T-cell (primary cell): ENCODE measurements around the gene CLEC4C. TPM values are rescaled to one million over a fixed set of nuclear protein-coding genes. Genes with fewer than 3 reads are reported as not detected.
"Not testable (repeated sequence)": the region's sequence is repeated elsewhere in the genome, so short reads cannot be mapped to it uniquely, and the experiment has no call there.

Experiments
- ATAC-seq, 4 experiments: fragments of 200-7000 bp in 3 of 4; fragments of 150-1000 bp in 1 of 4; cut with Tn5 transposase; replicated peaks in 1 of 4; 1 replicate in 3 of 4; 2 replicates in 1 of 4; pipeline ENCODE4 v1.10.0; 2021; ENCODE audit warnings: moderate library complexity in 3 of 4, mild to moderate bottlenecking in 2 of 4, moderate number of reproducible peaks in 1 of 4
- CTCF ChIA-PET, 2 donors: fragments of 300-600 bp; sonication (Branson Sonifier 250); formaldehyde crosslinking; loops; one replicate each; lab custom pipeline; 2022; ENCODE audit warnings: antibody characterized with exemption in 2 of 2; lab: Charles Lee
- POLR2A ChIA-PET, 2 donors: fragments of 300-600 bp; sonication (Branson Sonifier 250); formaldehyde crosslinking; loops; one replicate each; lab custom pipeline; 2022; ENCODE audit warnings: antibody characterized with exemption in 2 of 2; lab: Charles Lee
- DNase-seq, 35 experiments: peaks; one replicate each; pipeline versions ENCODE4 v3.0.0 to v3.0.0-alpha.2; 2013 to 2023
- H3K27ac ChIP-seq: one replicate; pipeline ENCODE4 v1.5.1; 2013; ENCODE audit warnings: low read length
- H3K27me3 ChIP-seq, 2 experiments: replicated peaks in 1 of 2; 1 replicate in 1 of 2; 2 replicates in 1 of 2; pipeline versions ENCODE4 v1.6.1 to v1.7.0; 2013; ENCODE audit warnings: low read length in 1 of 2, mixed read lengths in 1 of 2; ENCODE audit not compliant: control insufficient read depth in 2 of 2, insufficient read depth in 2 of 2; ENCODE audit errors: extremely low read depth in 1 of 2
- H3K36me3 ChIP-seq, 2 donors: 1 replicate in 1 of 2; 2 replicates in 1 of 2; pipeline versions ENCODE4 v1.6.1 to v1.7.0; 2013; ENCODE audit warnings: low read length in 1 of 2; ENCODE audit not compliant: control insufficient read depth in 2 of 2, insufficient read depth in 1 of 2; ENCODE audit errors: extremely low read depth in 1 of 2
- H3K4me1 ChIP-seq, 2 experiments: 1 replicate in 1 of 2; 2 replicates in 1 of 2; pipeline versions ENCODE4 v1.6.1 to v1.7.0; 2013; ENCODE audit warnings: low read length in 2 of 2, mixed read lengths in 1 of 2; ENCODE audit not compliant: insufficient read depth in 2 of 2, control insufficient read depth in 1 of 2; ENCODE audit errors: extremely low read depth in 1 of 2
- H3K4me3 ChIP-seq, 2 donors: 1 replicate in 1 of 2; 2 replicates in 1 of 2; pipeline versions ENCODE4 v1.5.1 to v1.7.0; 2013; ENCODE audit warnings: mild to moderate bottlenecking in 2 of 2, low read length in 1 of 2, moderate library complexity in 1 of 2; ENCODE audit not compliant: control insufficient read depth in 1 of 2; ENCODE audit errors: extremely low read depth in 1 of 2
- H3K9me3 ChIP-seq: 2 replicates; pipeline ENCODE4 v1.7.0; 2013
- H3K27ac Mint-ChIP-seq, 2 donors: one replicate each; pipeline ENCODE4 v1.8.0; 2020 to 2021; ENCODE audit warnings: mild to moderate bottlenecking in 2 of 2, mixed read lengths in 2 of 2
- H3K27me3 Mint-ChIP-seq, 2 donors: one replicate each; pipeline ENCODE4 v1.8.0; 2021 to 2022; ENCODE audit warnings: mixed read lengths in 2 of 2
- H3K36me3 Mint-ChIP-seq: one replicate; pipeline ENCODE4 v1.8.0; 2021; ENCODE audit warnings: mixed read lengths
- H3K4me1 Mint-ChIP-seq, 3 donors: one replicate each; pipeline ENCODE4 v1.8.0; 2020 to 2022; ENCODE audit warnings: mixed read lengths in 3 of 3, mild to moderate bottlenecking in 1 of 3
- H3K4me3 Mint-ChIP-seq, 3 donors: one replicate each; pipeline ENCODE4 v1.8.0; 2020 to 2022; ENCODE audit warnings: mild to moderate bottlenecking in 3 of 3, mixed read lengths in 3 of 3, moderate library complexity in 3 of 3
- H3K9me3 Mint-ChIP-seq, 3 donors: one replicate each; pipeline ENCODE4 v1.8.0; 2020 to 2022; ENCODE audit warnings: mixed read lengths in 3 of 3
- WGBS: methylation state at CpG from one replicate; pipeline ENCODE4 v1.1.5; 2013; ENCODE audit warnings: missing lambda C conversion rate; ENCODE audit not compliant: insufficient coverage; 5-methylcytosine and 5-hydroxymethylcytosine counted together
- total RNA-seq, 35 experiments: library from RNA in 6 of 35; stranded (reverse) in 6 of 35; fragments of 120-200 nt in 1 of 35; gene quantifications; one replicate each; pipeline versions ENCODE4 v1.2.1 to v1.2.4 and lab custom pipeline; 2013 to 2026

CLEC4C gene
- total RNA-seq, 5 donors from 2014 or later (not counting 1 experiment from before 2014, with no cell fraction given) = not detected

DNA sequence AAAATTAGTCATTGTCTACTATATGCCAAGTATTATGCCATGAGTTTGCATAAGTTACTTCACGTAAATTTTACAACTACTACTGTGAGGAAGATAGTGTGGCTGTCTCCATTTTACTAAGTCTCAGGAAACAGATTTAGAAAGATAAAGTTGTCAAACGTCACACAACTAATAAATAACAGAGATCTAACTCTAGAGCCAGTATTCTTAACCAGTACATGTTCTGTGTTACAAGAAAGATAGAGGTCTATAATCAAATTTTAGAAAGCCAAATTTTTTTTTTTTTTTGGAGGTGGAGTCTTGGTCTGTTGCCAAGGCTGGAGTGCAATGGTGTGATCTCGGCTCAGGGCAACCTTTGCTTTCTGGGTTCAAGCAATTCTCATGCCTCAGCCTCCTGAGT, 14.2 kb downstream of the CLEC4C start:
- Histone ChIP-seq H3K36me3 (no peaks in the 10 kb centered on the region), H3K4me3 (no peak overlapping the region), H3K27ac (no peak overlapping the region), H3K4me1 (no peaks in the 10 kb centered on the region), H3K9me3 (no peaks in the 10 kb centered on the region), H3K27me3 (no peaks in the 10 kb centered on the region)
- Mint-ChIP-seq H3K4me3 (no peak overlapping the region), H3K36me3 (no peaks in the 10 kb centered on the region), H3K4me1 (no peaks in the 10 kb centered on the region), H3K27me3 (peaks cover 0 to 4% of the 10 kb centered on the region in 2 donors), H3K27ac (no peak overlapping the region), H3K9me3 (no peaks in the 10 kb centered on the region)
- ChIA-PET CTCF (no interaction called here), POLR2A (no interaction called here)
- no peak for ATAC-seq
- no peak for DNase-seq
- 57% methylated on average over 1 of the region's 3 CpGs for WGBS

DNA sequence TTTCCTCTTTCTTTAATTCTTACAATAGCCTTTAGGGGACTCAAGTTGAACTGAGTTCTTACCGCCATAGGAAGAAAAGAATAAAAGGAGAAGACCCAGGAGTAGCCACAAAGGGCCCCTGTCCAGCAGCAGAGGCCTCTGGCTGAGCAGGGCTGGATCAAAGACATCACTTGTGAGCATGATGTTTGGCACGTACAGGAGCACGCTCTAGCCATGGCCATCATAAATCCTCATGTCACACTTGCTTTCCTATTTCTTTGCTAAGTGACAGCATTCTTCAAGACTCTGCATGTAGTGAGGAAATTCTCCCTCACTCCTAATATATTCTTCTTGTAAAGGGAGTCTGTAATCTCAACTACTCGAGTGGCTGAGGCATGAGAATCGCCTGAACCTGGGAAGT, 15.7 kb downstream of the CLEC4C start:
- POLR2A ChIA-PET = no interaction called here
- H3K36me3 ChIP-seq = no peaks in the 10 kb centered on the region
- H3K4me1 ChIP-seq = no peaks in the 10 kb centered on the region
- 67% methylated on average over 1 of the region's 5 CpGs for WGBS
- H3K9me3 Mint-ChIP-seq = no peaks in the 10 kb centered on the region
- no peaks in the 10 kb centered on the region for H3K9me3 ChIP-seq
- no peak overlapping the region for H3K27ac Mint-ChIP-seq
- H3K36me3 Mint-ChIP-seq = no peaks in the 10 kb centered on the region
- H3K4me3 ChIP-seq = no peak overlapping the region
- H3K27ac ChIP-seq = no peak overlapping the region
- H3K4me1 Mint-ChIP-seq = no peaks in the 10 kb centered on the region
- CTCF ChIA-PET = no interaction called here
- ATAC-seq (no peak), DNase-seq (no peak)
- H3K27me3 ChIP-seq = peaks cover 0 to 3% of the 10 kb centered on the region in 2 experiments
- H3K4me3 Mint-ChIP-seq = no peak overlapping the region
- H3K27me3 Mint-ChIP-seq = peaks cover 0 to 4% of the 10 kb centered on the region in 2 donors

DNA sequence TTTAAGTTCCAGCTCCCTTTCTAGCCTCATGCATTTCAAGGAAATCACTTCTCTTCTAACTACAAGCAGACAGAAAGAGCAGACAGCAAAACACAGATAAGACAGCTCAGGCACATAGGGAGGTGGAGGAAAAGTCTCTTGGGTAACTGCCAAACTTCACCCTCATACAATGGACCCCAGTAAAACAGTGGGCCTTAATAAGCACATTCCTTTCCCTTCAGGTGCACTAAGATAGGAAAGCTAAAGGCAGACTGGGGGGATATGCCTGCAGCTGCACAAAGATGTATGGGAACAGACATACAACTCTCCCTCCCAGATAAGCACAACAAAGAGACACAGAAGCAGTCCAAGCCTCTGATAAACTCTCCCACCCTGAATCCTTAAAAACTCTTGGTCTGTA, 16.2 kb downstream of the CLEC4C start:
- H3K36me3 Mint-ChIP-seq, H3K27me3 ChIP-seq, H3K27ac Mint-ChIP-seq, H3K4me1 ChIP-seq, H3K27me3 Mint-ChIP-seq, H3K9me3 ChIP-seq, H3K4me3 Mint-ChIP-seq, CTCF ChIA-PET, ATAC-seq, DNase-seq, H3K4me1 Mint-ChIP-seq, H3K27ac ChIP-seq, H3K36me3 ChIP-seq, H3K9me3 Mint-ChIP-seq, H3K4me3 ChIP-seq: not testable (repeated sequence)
- POLR2A ChIA-PET = interaction anchor here in 1 of 2 donors (0.7 kb wide), 1 partner anchor 11 kb away, joined by 12 read pairs; no protein-coding TSS in a partner anchor

DNA sequence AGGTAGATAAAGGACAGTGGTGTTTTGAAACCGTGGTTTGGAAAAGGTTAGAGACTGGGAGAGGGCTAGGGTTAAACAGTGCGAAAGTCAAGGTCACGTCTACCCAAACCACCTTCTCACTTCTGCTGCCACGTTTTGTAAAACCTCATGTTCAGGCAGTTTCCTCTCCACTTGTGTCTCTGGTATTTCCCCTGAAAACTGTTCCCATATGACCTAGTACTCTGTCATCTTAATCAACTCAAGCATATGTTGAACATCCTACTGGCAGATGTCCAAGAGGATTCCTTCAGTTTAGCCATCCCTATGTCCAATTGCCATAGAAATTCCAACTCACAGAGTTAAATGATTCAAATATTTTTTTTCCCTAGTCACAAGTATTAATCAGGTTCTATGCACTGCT, 17.4 kb downstream of the CLEC4C start:
- no peak for ATAC-seq
- ChIA-PET POLR2A (no interaction called here), CTCF (no interaction called here)
- H3K9me3 Mint-ChIP-seq = no peaks in the 10 kb centered on the region
- H3K27me3 Mint-ChIP-seq = peaks cover 0 to 4% of the 10 kb centered on the region in 2 donors
- H3K4me3 Mint-ChIP-seq = no peak overlapping the region
- no peaks in the 10 kb centered on the region for H3K36me3 Mint-ChIP-seq
- Histone ChIP-seq H3K27me3 (peaks cover 0 to 3% of the 10 kb centered on the region in 2 experiments), H3K27ac (no peak overlapping the region), H3K9me3 (no peaks in the 10 kb centered on the region), H3K4me3 (no peak overlapping the region), H3K4me1 (no peaks in the 10 kb centered on the region), H3K36me3 (no peaks in the 10 kb centered on the region)
- no peak for DNase-seq
- 20% methylated on average over 2 of the region's 4 CpGs for WGBS
- no peak overlapping the region for H3K27ac Mint-ChIP-seq
- no peaks in the 10 kb centered on the region for H3K4me1 Mint-ChIP-seq

DNA sequence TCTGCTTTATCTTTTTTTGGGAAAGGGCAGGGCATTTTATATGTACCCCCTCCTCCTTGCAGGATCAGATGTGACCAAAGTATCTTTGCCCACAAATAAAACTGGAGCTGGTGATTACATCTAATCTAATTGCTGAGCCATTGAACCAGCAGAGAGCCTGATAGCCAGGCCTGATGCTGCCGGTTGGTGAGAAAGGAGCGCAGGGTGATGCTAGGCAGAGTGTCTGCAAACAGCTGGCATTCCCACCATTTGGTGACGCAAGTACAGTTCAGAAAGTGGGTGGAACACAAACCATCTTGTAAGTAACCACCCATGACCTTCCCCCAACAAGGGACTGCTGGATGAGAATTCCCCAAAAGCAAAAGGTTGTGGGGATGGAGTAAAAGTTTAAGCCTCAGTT, 23.2 kb downstream of the CLEC4C start:
- no peak overlapping the region for H3K27ac Mint-ChIP-seq
- POLR2A ChIA-PET = no interaction called here
- no peak overlapping the region for H3K4me3 Mint-ChIP-seq
- CTCF ChIA-PET = interaction anchor here in 1 of 2 donors (0.6 kb wide), 1 partner anchor 111 kb away, joined by 4 read pairs; no protein-coding TSS in a partner anchor
- ATAC-seq (no peak), DNase-seq (no peak)
- Histone ChIP-seq H3K9me3 (no peaks in the 10 kb centered on the region), H3K27me3 (peaks cover 0 to 18% of the 10 kb centered on the region in 2 experiments), H3K27ac (no peak overlapping the region), H3K36me3 (no peaks in the 10 kb centered on the region), H3K4me3 (no peak overlapping the region), H3K4me1 (no peaks in the 10 kb centered on the region)
- 94% methylated on average over 2 of the region's 3 CpGs for WGBS
- H3K36me3 Mint-ChIP-seq = no peaks in the 10 kb centered on the region
- no peaks in the 10 kb centered on the region for H3K4me1 Mint-ChIP-seq
- H3K27me3 Mint-ChIP-seq = peaks cover 0 to 2% of the 10 kb centered on the region in 2 donors
- H3K9me3 Mint-ChIP-seq = no peaks in the 10 kb centered on the region

DNA sequence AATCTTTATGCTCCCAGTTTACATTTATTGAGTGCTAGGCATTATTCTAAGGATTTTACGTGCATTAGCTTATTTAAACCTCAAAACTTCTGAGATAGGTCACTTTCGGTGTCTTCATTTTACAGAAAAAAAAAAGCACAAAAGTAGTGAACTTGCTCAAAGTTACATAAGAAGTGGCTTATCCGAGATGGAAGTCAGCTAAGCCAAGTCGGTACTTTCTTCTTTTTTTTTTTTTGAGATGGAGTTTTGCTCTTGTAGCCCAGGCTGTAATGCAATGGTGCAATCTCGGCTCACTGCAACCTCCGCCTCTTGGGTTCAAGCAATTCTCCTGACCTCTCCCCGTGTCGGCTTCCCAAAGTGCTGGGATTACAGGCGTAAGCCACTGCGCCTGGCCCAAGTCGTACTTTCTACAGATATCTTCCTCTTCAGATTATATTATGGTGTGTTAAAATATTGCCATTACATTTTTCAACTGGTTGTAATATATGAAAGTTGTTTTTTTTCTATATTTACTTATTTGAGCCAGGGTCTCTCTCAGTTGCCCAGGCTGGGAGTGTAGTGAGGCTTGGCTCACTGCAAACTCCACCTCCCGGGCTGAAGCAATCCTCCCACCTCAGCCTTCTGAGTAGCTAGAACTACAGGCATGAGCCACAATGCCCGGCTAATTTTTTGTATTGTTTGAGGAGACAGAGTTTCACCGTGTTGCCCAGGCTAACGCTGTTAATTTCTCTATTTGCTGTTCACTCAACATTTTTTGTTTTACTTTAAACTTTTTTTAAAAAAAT, 27.0 kb downstream of the CLEC4C start:
- Mint-ChIP-seq H3K9me3 (no peaks in the 10 kb centered on the region), H3K27me3 (peaks cover 1 to 5% of the 10 kb centered on the region in 2 donors), H3K4me3 (no peak overlapping the region), H3K4me1 (no peaks in the 10 kb centered on the region), H3K27ac (no peak overlapping the region), H3K36me3 (no peaks in the 10 kb centered on the region)
- DNase-seq (no peak), ATAC-seq (no peak)
- ChIA-PET CTCF (no interaction called here), POLR2A (interaction anchor here in 1 of 2 donors (0.5 kb wide), 1 partner anchor 11 kb away, joined by 12 read pairs; no protein-coding TSS in a partner anchor)
- no peak overlapping the region for H3K27ac ChIP-seq
- peaks cover 0 to 18% of the 10 kb centered on the region in 2 experiments for H3K27me3 ChIP-seq
- H3K36me3 ChIP-seq = no peaks in the 10 kb centered on the region
- no peaks in the 10 kb centered on the region for H3K9me3 ChIP-seq
- WGBS = 100% methylated on average over 2 of the region's 15 CpGs
- no peak overlapping the region for H3K4me3 ChIP-seq
- H3K4me1 ChIP-seq = no peaks in the 10 kb centered on the region
